ENCODE measurements around the gene CD44.

CD44 gene

DNA sequence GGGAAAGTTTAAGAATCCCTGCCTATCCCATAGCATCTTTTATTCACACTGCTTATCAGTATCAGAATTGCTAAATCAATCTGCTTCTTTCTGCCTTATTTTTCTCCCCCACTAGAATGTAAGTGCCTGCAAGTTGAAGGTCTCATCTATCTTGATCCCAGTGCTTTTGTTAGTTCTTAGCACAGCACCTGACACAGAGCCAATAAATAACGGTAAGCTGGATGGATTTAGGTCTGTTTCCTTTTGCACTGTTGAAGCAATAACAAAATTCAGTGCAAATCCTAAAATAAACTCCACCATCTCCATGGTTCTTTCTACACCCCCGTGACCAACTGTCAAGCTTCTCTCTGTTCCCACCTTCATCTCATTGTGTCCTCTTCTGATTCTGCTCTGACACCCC lies 36.7 kb upstream of the CD44 start:
- Histone ChIP-seq H3K9ac (ENCODE audit: low read length) (no peak overlapping the region), H3K27me3 (ENCODE audit: low read length) (no peaks in the 10 kb centered on the region), H3F3A (ENCODE audit: insufficient read depth) (no peaks in the 10 kb centered on the region), H3K4me2 (ENCODE audit: low read depth, low read length, poor library complexity, severe bottlenecking) (no peak overlapping the region), H2AFZ (ENCODE audit: low read depth, low read length, severe bottlenecking) (no peak overlapping the region), H4K20me1 (ENCODE audit: low read depth, low read length) (no peaks in the 10 kb centered on the region), H3K27ac (ENCODE audit: low read depth, low read length) (no peak overlapping the region), H3K4me3 (ENCODE audit: insufficient read depth, low read length, poor library complexity, severe bottlenecking) (no peak overlapping the region), H3K36me3 (ENCODE audit: low read length) (no peaks in the 10 kb centered on the region), H3K9me3 (ENCODE audit: insufficient read depth, low read length) (no peaks in the 10 kb centered on the region), H3K79me2 (ENCODE audit: insufficient read depth, low read length) (no peaks in the 10 kb centered on the region), H3K9me2 (replicated peaks; ENCODE audit: insufficient read depth, low read length) (no peaks in the 10 kb centered on the region)
- TF ChIP-seq CTCF (IDR thresholded peaks at IDR 0.05; ENCODE audit: insufficient read depth, low read length, poor library complexity, severe bottlenecking), result no peak
- no peak for TF ChIP-seq EZH2phosphoT487 (conservative IDR thresholded peaks at IDR 0.05; ENCODE audit: low read length)

GRCh38 chr11:35103366-35104208 lies 35.4 kb upstream of the CD44 start:
- no peaks in the 10 kb centered on the region for H3K36me3 ChIP-seq (ENCODE audit: low read length)
- H3K9me3 ChIP-seq (ENCODE audit: insufficient read depth, low read length), result no peaks in the 10 kb centered on the region
- no peaks in the 10 kb centered on the region for H3K27me3 ChIP-seq (ENCODE audit: low read length)
- H4K20me1 ChIP-seq (ENCODE audit: low read depth, low read length), result no peaks in the 10 kb centered on the region
- no peaks in the 10 kb centered on the region for H3K9me2 ChIP-seq (replicated peaks; ENCODE audit: insufficient read depth, low read length)
- TF ChIP-seq CTCF (IDR thresholded peaks at IDR 0.05; ENCODE audit: insufficient read depth, low read length, poor library complexity, severe bottlenecking) (no peak), EZH2phosphoT487 (conservative IDR thresholded peaks at IDR 0.05; ENCODE audit: low read length) (no peak)
- no peak overlapping the region for H2AFZ ChIP-seq (ENCODE audit: low read depth, low read length, severe bottlenecking)
- H3K4me2 ChIP-seq (ENCODE audit: low read depth, low read length, poor library complexity, severe bottlenecking), result no peak overlapping the region
- H3F3A ChIP-seq (ENCODE audit: insufficient read depth), result no peaks in the 10 kb centered on the region
- H3K9ac ChIP-seq (ENCODE audit: low read length), result no peak overlapping the region
- H3K79me2 ChIP-seq (ENCODE audit: insufficient read depth, low read length), result no peaks in the 10 kb centered on the region
- H3K4me3 ChIP-seq (ENCODE audit: insufficient read depth, low read length, poor library complexity, severe bottlenecking), result no peak overlapping the region
- no peak overlapping the region for H3K27ac ChIP-seq (ENCODE audit: low read depth, low read length)

GRCh38 chr11:35104655-35105054 lies 34.3 kb upstream of the CD44 start:
- Histone ChIP-seq H3K27ac (ENCODE audit: low read depth, low read length) (no peak overlapping the region), H4K20me1 (ENCODE audit: low read depth, low read length) (no peaks in the 10 kb centered on the region), H3F3A (ENCODE audit: insufficient read depth) (no peaks in the 10 kb centered on the region), H3K4me3 (ENCODE audit: insufficient read depth, low read length, poor library complexity, severe bottlenecking) (no peak overlapping the region), H3K79me2 (ENCODE audit: insufficient read depth, low read length) (no peaks in the 10 kb centered on the region), H3K9me2 (replicated peaks; ENCODE audit: insufficient read depth, low read length) (no peaks in the 10 kb centered on the region), H3K9me3 (ENCODE audit: insufficient read depth, low read length) (no peaks in the 10 kb centered on the region), H3K4me2 (ENCODE audit: low read depth, low read length, poor library complexity, severe bottlenecking) (no peak overlapping the region), H3K9ac (ENCODE audit: low read length) (no peak overlapping the region), H3K27me3 (ENCODE audit: low read length) (no peaks in the 10 kb centered on the region), H3K36me3 (ENCODE audit: low read length) (no peaks in the 10 kb centered on the region), H2AFZ (ENCODE audit: low read depth, low read length, severe bottlenecking) (no peak overlapping the region)
- no peak for TF ChIP-seq CTCF (IDR thresholded peaks at IDR 0.05; ENCODE audit: insufficient read depth, low read length, poor library complexity, severe bottlenecking)
- TF ChIP-seq EZH2phosphoT487 (conservative IDR thresholded peaks at IDR 0.05; ENCODE audit: low read length), result no peak

Measured in SU-DHL-6 (cell line).